NCI-H345 (cell line): ENCODE measurements around the gene AHCYL1.
A peak's percentile ranks its signal among the peaks of the same experiment; 100 is the strongest.

ENCODE experiments used
- DNase-seq: peaks from one replicate; lab custom pipeline; 2025; lab: John Stamatoyannopoulos, UW

Gene AHCYL1

GRCh38 chr1:110035236-110035752, 50.7 kb downstream of the AHCYL1 start:
- DNase-seq = no peak

- DNase-seq = no peak
Measured at GRCh38 chr1:110038271-110038670, 53.7 kb downstream of the AHCYL1 start.

- DNase-seq = no peak
Measured at GRCh38 chr1:110039641-110040040, 55.1 kb downstream of the AHCYL1 start.

- no peak for DNase-seq
Measured at GRCh38 chr1:110040548-110040947, 56.0 kb downstream of the AHCYL1 start.

GRCh38 chr1:110043016-110043415, 58.5 kb downstream of the AHCYL1 start:
- DNase-seq = no peak

- no peak for DNase-seq
Measured at GRCh38 chr1:110047463-110047862, 62.9 kb downstream of the AHCYL1 start.

- no peak for DNase-seq
Measured at GRCh38 chr1:110048240-110048639, 63.7 kb downstream of the AHCYL1 start.

- no peak for DNase-seq
Measured at GRCh38 chr1:110048923-110049601, 64.5 kb downstream of the AHCYL1 start.

- DNase-seq = no peak
Measured at GRCh38 chr1:110049801-110050601, 65.4 kb downstream of the AHCYL1 start.

GRCh38 chr1:110050602-110051261, 66.2 kb downstream of the AHCYL1 start:
- DNase-seq = no peak

- no peak for DNase-seq
Measured at GRCh38 chr1:110051262-110051648, 66.7 kb downstream of the AHCYL1 start.

GRCh38 chr1:110053552-110054428, 69.2 kb downstream of the AHCYL1 start:
- DNase-seq = peak; percentile 37

- DNase-seq = no peak
Measured at GRCh38 chr1:110055493-110056284, 71.1 kb downstream of the AHCYL1 start.

- DNase-seq = no peak
Measured at GRCh38 chr1:110056285-110056683, 71.7 kb downstream of the AHCYL1 start.

- DNase-seq = no peak
Measured at GRCh38 chr1:110056776-110057175, 72.2 kb downstream of the AHCYL1 start.

- DNase-seq = no peak
Measured at GRCh38 chr1:110057963-110058518, 73.5 kb downstream of the AHCYL1 start.

GRCh38 chr1:110058591-110058990, 74.0 kb downstream of the AHCYL1 start:
- DNase-seq = no peak

GRCh38 chr1:110059133-110059863, 74.7 kb downstream of the AHCYL1 start:
- DNase-seq = no peak

- DNase-seq = peak; percentile 17
Measured at GRCh38 chr1:110060034-110060661, 75.6 kb downstream of the AHCYL1 start.
